ENCODE data around the gene SLC18A2. TPM values are rescaled to one million over a fixed set of nuclear protein-coding genes. Genes with fewer than 3 reads are reported as not detected.
"Not testable (repeated sequence)": the region's sequence is repeated elsewhere in the genome, so short reads cannot be mapped to it uniquely, and the experiment has no call there.

SLC18A2 gene
- total and polyA plus RNA-seq, 4 donors = 0.76 to 5.8 (median 1.4) TPM

DNA sequence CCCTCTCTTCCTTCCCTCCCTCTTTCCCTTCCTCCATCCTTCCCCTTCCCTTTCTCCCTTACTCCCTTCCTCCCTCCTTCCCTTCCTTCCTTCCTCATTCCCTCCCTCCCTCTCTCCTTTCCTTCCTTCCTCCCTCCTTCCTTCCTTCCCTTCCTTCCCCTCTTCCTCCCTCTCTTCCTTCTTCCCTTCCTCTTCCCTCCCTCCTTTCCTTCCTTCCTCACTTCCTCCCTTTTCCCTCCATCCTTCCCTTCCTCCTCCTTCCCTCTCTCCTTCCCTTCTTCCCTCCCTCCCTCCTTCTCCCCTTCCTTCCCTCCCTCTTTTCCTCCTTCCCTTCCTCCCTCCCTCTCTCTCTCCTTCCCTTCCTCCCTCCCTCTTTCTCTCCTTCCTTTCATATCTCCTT lies 12.7 kb upstream of the SLC18A2 start:
- H3K27ac ChIP-seq (ENCODE audit: low read depth, low read length) = no peak overlapping the region
- no peaks in the 10 kb centered on the region for H3K36me3 ChIP-seq (ENCODE audit: control insufficient read depth, insufficient read depth, low read length)
- H3K27me3 ChIP-seq (ENCODE audit: control insufficient read depth, insufficient read depth, low read length) = peaks cover 9% of the 10 kb centered on the region

GRCh38 chr10:117230107-117230506 lies 10.8 kb upstream of the SLC18A2 start:
- H3K4me3 ChIP-seq (ENCODE audit: low read depth, low read length); H3K9me3 ChIP-seq (ENCODE audit: control insufficient read depth, insufficient read depth, low read length); H3K36me3 ChIP-seq (ENCODE audit: control insufficient read depth, insufficient read depth, low read length); H3K27ac ChIP-seq (ENCODE audit: low read depth, low read length); H3K27me3 ChIP-seq (ENCODE audit: control insufficient read depth, insufficient read depth, low read length); H3K4me1 ChIP-seq (ENCODE audit: control insufficient read depth, insufficient read depth, low read length); DNase-seq (ENCODE audit: low read depth in 4 of 6, low spot score in 6 of 6): not testable (repeated sequence)
- WGBS (ENCODE audit: insufficient coverage) = 100% methylated on average over 1 of the region's 4 CpGs

More for the DNA sequence above, 12.7 kb upstream of the SLC18A2 start:
- DNase-seq (ENCODE audit: low read depth in 4 of 6, low spot score in 6 of 6) = no peak
- no peak overlapping the region for H3K4me3 ChIP-seq (ENCODE audit: low read depth, low read length)
- no peaks in the 10 kb centered on the region for H3K4me1 ChIP-seq (ENCODE audit: control insufficient read depth, insufficient read depth, low read length)
- no peaks in the 10 kb centered on the region for H3K9me3 ChIP-seq (ENCODE audit: control insufficient read depth, insufficient read depth, low read length)

DNA sequence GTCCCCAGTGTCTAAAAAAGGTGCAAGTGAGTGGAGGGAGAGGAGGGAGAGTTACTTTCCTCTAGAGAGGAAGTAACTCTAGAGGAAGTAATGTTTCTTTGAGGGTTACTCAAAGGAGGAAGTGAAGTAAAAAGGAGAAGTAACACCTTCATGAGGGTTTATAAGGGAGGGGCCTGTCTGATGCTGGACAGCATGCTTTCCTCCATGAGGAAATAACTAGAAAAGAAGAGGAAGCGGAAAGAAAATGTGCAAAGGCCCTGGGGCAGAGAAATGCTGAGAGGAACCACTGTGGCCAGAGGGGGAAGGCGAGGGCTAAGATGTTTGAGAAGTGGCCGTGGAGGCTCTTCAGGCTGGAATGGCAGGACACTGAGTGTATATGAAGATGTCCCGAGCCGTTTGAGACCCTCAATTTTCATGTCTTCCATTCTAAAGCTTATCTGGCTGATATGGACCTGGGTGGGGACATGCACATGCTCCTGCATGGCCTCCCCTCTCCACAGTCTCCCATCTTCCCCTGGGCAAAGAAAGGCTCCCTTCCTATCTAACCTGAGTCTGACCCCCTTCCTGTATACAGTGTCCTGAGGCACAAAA lies 3.4 kb upstream of the SLC18A2 start:
- no peak overlapping the region for H3K4me3 ChIP-seq (ENCODE audit: low read depth, low read length)
- H3K27ac ChIP-seq (ENCODE audit: low read depth, low read length) = no peak overlapping the region
- H3K9me3 ChIP-seq (ENCODE audit: control insufficient read depth, insufficient read depth, low read length) = no peaks in the 10 kb centered on the region
- H3K36me3 ChIP-seq (ENCODE audit: control insufficient read depth, insufficient read depth, low read length) = no peaks in the 10 kb centered on the region
- peaks cover 14% of the 10 kb centered on the region for H3K4me1 ChIP-seq (ENCODE audit: control insufficient read depth, insufficient read depth, low read length)
- no peak for DNase-seq (ENCODE audit: low read depth in 4 of 6, low spot score in 6 of 6)
- peaks cover 23% of the 10 kb centered on the region for H3K27me3 ChIP-seq (ENCODE audit: control insufficient read depth, insufficient read depth, low read length)
- WGBS (ENCODE audit: insufficient coverage) = 95% methylated on average over 4 of the region's 5 CpGs

DNA sequence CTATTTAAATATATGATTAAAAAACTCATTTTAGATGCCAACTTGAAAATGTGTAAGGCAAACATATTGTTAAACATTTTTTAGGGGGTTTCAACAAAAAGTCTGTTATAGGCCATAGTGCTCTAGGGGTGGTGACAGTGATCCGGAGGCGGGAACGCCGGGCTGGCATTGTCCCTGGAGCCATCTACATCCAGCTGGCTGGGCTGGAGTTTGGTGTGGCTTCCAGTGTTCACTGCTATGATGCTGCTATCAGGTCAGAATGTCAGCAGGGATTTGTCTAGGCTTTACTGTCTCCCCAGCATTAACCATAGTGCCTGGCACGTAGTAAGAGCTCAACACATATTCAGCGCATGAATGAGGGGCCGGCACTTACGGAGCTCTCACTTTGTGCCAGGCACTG lies 1.9 kb upstream of the SLC18A2 start:
- Histone ChIP-seq H3K27me3 (ENCODE audit: control insufficient read depth, insufficient read depth, low read length) (peaks cover 27% of the 10 kb centered on the region), H3K4me3 (ENCODE audit: low read depth, low read length) (no peak overlapping the region), H3K9me3 (ENCODE audit: control insufficient read depth, insufficient read depth, low read length) (no peaks in the 10 kb centered on the region), H3K36me3 (ENCODE audit: control insufficient read depth, insufficient read depth, low read length) (no peaks in the 10 kb centered on the region), H3K27ac (ENCODE audit: low read depth, low read length) (no peak overlapping the region), H3K4me1 (ENCODE audit: control insufficient read depth, insufficient read depth, low read length) (peaks cover 14% of the 10 kb centered on the region)
- no peak for DNase-seq (ENCODE audit: low read depth in 4 of 6, low spot score in 6 of 6)
- 82% methylated on average over 8 of the region's 8 CpGs for WGBS (ENCODE audit: insufficient coverage)

GRCh38 chr10:117239721-117240620 lies 943 bp upstream of the SLC18A2 start:
- 36% methylated on average over 11 of the region's 15 CpGs for WGBS (ENCODE audit: insufficient coverage)
- DNase-seq (ENCODE audit: low read depth in 4 of 6, low spot score in 6 of 6) = no peak
- Histone ChIP-seq H3K27me3 (ENCODE audit: control insufficient read depth, insufficient read depth, low read length) (peaks cover 28% of the 10 kb centered on the region), H3K36me3 (ENCODE audit: control insufficient read depth, insufficient read depth, low read length) (no peaks in the 10 kb centered on the region), H3K9me3 (ENCODE audit: control insufficient read depth, insufficient read depth, low read length) (no peaks in the 10 kb centered on the region), H3K4me1 (ENCODE audit: control insufficient read depth, insufficient read depth, low read length) (peaks cover 14% of the 10 kb centered on the region), H3K4me3 (ENCODE audit: low read depth, low read length) (no peak overlapping the region), H3K27ac (ENCODE audit: low read depth, low read length) (no peak overlapping the region)

DNA sequence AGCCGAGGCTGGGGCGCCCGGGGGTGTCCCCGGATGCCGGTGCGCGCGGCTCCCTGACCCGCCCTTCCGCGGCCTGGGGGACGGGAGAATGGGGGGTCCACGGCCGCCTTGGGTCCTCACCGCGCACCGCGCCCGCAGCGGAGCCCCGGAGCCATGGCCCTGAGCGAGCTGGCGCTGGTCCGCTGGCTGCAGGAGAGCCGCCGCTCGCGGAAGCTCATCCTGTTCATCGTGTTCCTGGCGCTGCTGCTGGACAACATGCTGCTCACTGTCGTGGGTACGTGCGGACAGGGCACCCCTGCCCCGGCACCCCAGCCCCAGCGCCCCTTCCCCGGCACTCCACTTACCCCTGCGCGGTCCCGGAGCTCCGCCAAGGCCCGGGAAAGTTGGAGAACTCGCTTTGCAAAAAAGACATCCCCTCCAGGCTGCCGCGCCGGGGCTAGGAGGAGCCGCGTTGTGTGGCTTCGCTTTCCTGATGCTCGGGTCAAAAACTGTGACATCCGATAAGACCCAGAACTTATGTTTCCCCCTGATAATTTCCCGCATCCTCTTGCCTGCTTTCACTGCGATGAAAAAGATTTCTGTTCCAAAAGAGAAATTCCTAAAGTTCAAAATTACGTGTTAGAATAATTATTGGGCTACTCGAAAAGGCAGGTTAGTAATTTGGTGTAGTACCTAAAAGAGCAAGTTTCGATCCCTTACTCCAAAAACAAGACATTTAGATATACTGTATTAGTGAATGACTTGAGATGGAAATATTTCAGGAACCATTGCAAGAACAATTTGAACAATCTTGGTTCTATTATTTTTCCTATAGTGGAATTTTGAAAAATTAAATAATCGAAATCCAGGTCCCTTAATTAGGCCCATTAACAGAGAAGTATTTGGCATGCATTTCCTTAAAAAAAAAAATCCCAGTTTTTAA lies 888 bp downstream of the SLC18A2 start:
- H3K4me3 ChIP-seq (ENCODE audit: low read depth, low read length) = no peak overlapping the region
- no peak overlapping the region for H3K27ac ChIP-seq (ENCODE audit: low read depth, low read length)
- H3K4me1 ChIP-seq (ENCODE audit: control insufficient read depth, insufficient read depth, low read length) = peaks cover 14% of the 10 kb centered on the region
- H3K27me3 ChIP-seq (ENCODE audit: control insufficient read depth, insufficient read depth, low read length) = peaks cover 34% of the 10 kb centered on the region
- no peaks in the 10 kb centered on the region for H3K36me3 ChIP-seq (ENCODE audit: control insufficient read depth, insufficient read depth, low read length)
- DNase-seq (ENCODE audit: low read depth in 4 of 6, low spot score in 6 of 6) = peak in 2 of 6 donors; percentile 29 to 43
- WGBS (ENCODE audit: insufficient coverage) = 1% methylated on average over 48 of the region's 56 CpGs
- no peaks in the 10 kb centered on the region for H3K9me3 ChIP-seq (ENCODE audit: control insufficient read depth, insufficient read depth, low read length)

- peaks cover 34% of the 10 kb centered on the region for H3K27me3 ChIP-seq (ENCODE audit: control insufficient read depth, insufficient read depth, low read length)
- WGBS (ENCODE audit: insufficient coverage) = 96% methylated on average over 5 of the region's 8 CpGs
- H3K9me3 ChIP-seq (ENCODE audit: control insufficient read depth, insufficient read depth, low read length) = no peaks in the 10 kb centered on the region
- peaks cover 14% of the 10 kb centered on the region for H3K4me1 ChIP-seq (ENCODE audit: control insufficient read depth, insufficient read depth, low read length)
- no peak overlapping the region for H3K27ac ChIP-seq (ENCODE audit: low read depth, low read length)
- no peaks in the 10 kb centered on the region for H3K36me3 ChIP-seq (ENCODE audit: control insufficient read depth, insufficient read depth, low read length)
- no peak for DNase-seq (ENCODE audit: low read depth in 4 of 6, low spot score in 6 of 6)
- no peak overlapping the region for H3K4me3 ChIP-seq (ENCODE audit: low read depth, low read length)
These were observed 1.5 kb downstream of the SLC18A2 start for GRCh38 chr10:117242463-117242832.

DNA sequence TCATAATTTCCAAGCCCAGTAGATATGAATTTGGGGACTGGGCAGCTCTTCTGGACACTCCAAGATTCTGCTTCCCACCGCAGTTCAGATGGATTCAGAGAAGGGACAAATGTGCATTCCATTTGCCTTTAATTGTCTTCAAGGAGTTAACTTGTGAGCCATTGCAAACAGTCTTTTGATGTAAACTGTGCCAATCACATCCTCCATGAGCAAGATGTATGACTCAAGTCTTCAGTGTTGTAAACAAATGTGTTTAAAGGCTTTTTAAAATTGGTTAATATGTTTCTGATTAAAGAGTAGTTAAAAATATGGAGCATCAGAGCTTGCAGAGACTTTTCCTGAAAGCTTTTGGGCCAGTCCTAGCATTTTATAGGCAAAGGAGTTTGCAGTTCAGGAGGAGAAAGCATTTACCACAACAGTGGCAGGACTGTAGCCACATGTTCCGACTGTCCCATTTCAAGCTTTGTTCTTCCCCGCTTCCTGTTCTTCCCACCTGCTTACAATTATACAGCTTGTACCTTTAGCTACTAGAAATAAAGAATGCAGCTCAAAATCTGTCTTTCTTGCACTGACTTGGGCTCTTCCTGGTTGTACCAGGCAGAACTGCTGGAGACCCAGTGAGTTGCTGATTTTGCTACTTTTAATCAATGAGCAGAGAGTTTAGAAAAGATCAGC lies 6.2 kb downstream of the SLC18A2 start:
- H3K27me3 ChIP-seq (ENCODE audit: control insufficient read depth, insufficient read depth, low read length) = peaks cover 15% of the 10 kb centered on the region
- no peak for DNase-seq (ENCODE audit: low read depth in 4 of 6, low spot score in 6 of 6)
- no peaks in the 10 kb centered on the region for H3K36me3 ChIP-seq (ENCODE audit: control insufficient read depth, insufficient read depth, low read length)
- no peak overlapping the region for H3K27ac ChIP-seq (ENCODE audit: low read depth, low read length)
- H3K4me1 ChIP-seq (ENCODE audit: control insufficient read depth, insufficient read depth, low read length) = no peaks in the 10 kb centered on the region
- H3K4me3 ChIP-seq (ENCODE audit: low read depth, low read length) = no peak overlapping the region
- no peaks in the 10 kb centered on the region for H3K9me3 ChIP-seq (ENCODE audit: control insufficient read depth, insufficient read depth, low read length)
- 80% methylated on average over 1 of the region's 3 CpGs for WGBS (ENCODE audit: insufficient coverage)

GRCh38 chr10:117248750-117249465 lies 8.0 kb downstream of the SLC18A2 start:
- no peaks in the 10 kb centered on the region for H3K4me1 ChIP-seq (ENCODE audit: control insufficient read depth, insufficient read depth, low read length)
- H3K27me3 ChIP-seq (ENCODE audit: control insufficient read depth, insufficient read depth, low read length) = peaks cover 9% of the 10 kb centered on the region
- H3K27ac ChIP-seq (ENCODE audit: low read depth, low read length) = no peak overlapping the region
- 57% methylated on average over 1 of the region's 10 CpGs for WGBS (ENCODE audit: insufficient coverage)
- H3K36me3 ChIP-seq (ENCODE audit: control insufficient read depth, insufficient read depth, low read length) = no peaks in the 10 kb centered on the region
- no peak for DNase-seq (ENCODE audit: low read depth in 4 of 6, low spot score in 6 of 6)
- no peak overlapping the region for H3K4me3 ChIP-seq (ENCODE audit: low read depth, low read length)
- no peaks in the 10 kb centered on the region for H3K9me3 ChIP-seq (ENCODE audit: control insufficient read depth, insufficient read depth, low read length)

Measured in spinal cord (tissue), 10 donors.